ENCODE results near the gene NDUFS1. TPM values are rescaled to one million over a fixed set of nuclear protein-coding genes. Genes with fewer than 3 reads are reported as not detected.
A peak's percentile ranks its signal among the peaks of the same experiment; 100 is the strongest.
"Not testable (repeated sequence)": the region's sequence is repeated elsewhere in the genome, so short reads cannot be mapped to it uniquely, and the experiment has no call there.

Gene NDUFS1
- total RNA-seq, 3 donors from 2014 or later: 132 to 172 (median 140) TPM

DNA sequence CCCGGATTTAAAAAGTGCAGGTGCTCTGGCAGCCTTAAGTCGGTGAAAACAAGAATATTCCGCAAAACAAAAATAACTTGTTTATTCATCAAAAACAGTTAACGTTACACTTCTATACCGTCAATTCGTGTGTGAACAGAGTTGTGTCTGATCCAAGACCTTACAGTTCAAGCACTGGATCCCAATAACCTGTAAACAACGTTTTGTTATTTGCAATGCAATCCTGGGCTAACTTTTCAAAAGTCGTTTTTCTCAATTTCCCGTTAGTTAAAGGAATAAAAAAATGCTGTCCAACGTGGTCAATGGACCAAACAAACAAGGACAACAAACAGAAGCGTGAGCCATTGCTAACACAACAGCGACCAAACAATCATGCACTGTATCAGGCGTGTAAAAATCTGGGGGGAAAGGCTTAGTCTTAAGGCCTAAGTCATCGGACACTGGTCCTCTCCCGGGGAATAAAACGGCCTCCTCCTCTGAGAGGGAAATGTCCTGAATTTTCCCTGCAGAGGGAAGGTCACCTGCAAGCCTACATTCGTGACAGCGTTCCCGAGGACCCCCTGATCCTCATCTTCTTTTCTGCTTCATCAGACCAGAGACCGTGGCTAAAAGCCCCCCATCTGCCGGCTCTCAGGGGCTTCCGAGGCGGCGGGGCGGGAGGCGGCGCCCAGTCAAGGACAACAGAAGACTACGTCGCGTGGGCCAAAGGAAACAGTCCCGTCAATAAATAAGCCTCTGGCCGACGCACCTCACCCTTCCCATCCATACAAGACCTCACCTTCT lies 490 bp downstream of the NDUFS1 start:
- intact Hi-C loops (cut with DNase I, micrococcal nuclease): no loop called here
- Histone ChIP-seq H3K4me1 (ENCODE audit: low read depth) (peaks cover 22% of the 10 kb centered on the region), H3K9me3 (no peaks in the 10 kb centered on the region), H3K36me3 (ENCODE audit: low read depth) (no peaks in the 10 kb centered on the region), H3K4me3 (peak overlapping the region; percentile 76)
- DNase-seq (no peak), ATAC-seq (peak; percentile 18)
- TF ChIP-seq, protein P1, sequence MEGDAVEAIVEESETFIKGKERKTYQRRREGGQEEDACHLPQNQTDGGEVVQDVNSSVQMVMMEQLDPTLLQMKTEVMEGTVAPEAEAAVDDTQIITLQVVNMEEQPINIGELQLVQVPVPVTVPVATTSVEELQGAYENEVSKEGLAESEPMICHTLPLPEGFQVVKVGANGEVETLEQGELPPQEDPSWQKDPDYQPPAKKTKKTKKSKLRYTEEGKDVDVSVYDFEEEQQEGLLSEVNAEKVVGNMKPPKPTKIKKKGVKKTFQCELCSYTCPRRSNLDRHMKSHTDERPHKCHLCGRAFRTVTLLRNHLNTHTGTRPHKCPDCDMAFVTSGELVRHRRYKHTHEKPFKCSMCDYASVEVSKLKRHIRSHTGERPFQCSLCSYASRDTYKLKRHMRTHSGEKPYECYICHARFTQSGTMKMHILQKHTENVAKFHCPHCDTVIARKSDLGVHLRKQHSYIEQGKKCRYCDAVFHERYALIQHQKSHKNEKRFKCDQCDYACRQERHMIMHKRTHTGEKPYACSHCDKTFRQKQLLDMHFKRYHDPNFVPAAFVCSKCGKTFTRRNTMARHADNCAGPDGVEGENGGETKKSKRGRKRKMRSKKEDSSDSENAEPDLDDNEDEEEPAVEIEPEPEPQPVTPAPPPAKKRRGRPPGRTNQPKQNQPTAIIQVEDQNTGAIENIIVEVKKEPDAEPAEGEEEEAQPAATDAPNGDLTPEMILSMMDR (IDR thresholded peaks at IDR 0.05): no peak

DNA sequence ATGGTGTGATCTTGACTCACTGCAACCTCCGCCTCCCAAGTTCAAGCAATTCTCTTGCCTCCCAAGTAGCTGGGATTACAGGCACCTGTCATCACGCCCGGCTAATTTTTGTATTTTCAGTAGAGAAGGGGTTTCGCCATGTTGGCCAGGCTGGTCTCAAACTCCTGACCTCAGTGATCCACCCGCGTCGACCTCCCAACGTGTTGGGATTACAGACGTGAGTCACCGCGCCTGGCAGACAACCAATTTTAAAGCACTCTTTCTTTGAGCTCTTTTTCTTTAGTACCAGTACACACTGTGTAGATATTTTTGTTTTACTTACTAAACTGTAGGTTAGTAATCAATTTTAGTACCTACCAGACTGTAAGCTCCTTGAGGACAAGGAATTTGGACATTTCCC lies 2.2 kb downstream of the NDUFS1 start:
- intact Hi-C loops (cut with DNase I, micrococcal nuclease); DNase-seq; H3K4me3 ChIP-seq; H3K9me3 ChIP-seq; H3K36me3 ChIP-seq (ENCODE audit: low read depth); ATAC-seq: not testable (repeated sequence)
- peaks cover 22% of the 10 kb centered on the region for H3K4me1 ChIP-seq (ENCODE audit: low read depth)

DNA sequence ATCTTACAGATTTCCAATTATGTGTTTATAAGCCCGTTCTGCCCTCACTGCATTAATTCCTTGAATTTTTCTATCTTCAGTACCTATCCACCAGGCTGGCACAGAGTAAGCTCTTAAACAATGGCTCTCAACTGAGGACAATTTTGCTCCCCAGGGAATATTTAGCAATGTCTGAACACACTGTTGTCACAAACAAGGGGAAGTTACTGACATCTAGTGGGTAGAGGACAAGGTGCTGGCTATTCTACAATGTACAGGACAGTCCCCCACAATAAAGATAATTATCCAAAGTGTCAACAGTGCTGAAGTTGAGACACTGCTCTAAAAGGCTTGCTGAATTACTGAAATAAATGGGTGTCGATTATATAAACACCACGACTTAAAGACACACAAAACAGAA lies 5.0 kb downstream of the NDUFS1 start:
- TF ChIP-seq, protein P1 (IDR thresholded peaks at IDR 0.05): no peak
- ATAC-seq: peak; percentile 50
- DNase-seq: no peak
- peaks cover 13% of the 10 kb centered on the region for H3K4me1 ChIP-seq (ENCODE audit: low read depth)
- no peaks in the 10 kb centered on the region for H3K36me3 ChIP-seq (ENCODE audit: low read depth)
- H3K4me3 ChIP-seq: no peak overlapping the region
- intact Hi-C loops (cut with DNase I, micrococcal nuclease): no loop called here
- no peaks in the 10 kb centered on the region for H3K9me3 ChIP-seq

DNA sequence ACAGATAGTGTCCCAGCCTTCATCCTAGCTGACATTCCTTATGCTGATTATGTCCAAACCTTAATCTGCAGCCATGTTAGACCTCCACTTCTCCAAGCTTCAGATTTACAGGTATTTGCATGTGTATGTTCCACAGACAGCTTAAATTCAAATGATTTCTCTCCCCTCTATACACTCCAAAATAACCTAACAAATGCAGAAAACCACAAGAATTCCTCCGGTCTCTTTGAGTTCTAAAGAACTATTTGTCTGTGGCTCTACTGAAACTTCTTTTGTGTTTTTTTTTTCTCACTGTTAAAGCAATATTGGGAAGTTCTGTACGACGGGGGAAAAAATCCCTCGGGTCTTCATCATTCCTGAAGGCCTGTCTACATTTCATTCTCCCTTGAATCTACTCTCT lies 8.6 kb downstream of the NDUFS1 start:
- Histone ChIP-seq H3K36me3 (ENCODE audit: low read depth) (peaks cover 4% of the 10 kb centered on the region), H3K4me1 (ENCODE audit: low read depth) (peaks cover 6% of the 10 kb centered on the region), H3K4me3 (no peak overlapping the region), H3K9me3 (no peaks in the 10 kb centered on the region)
- TF ChIP-seq, protein P1 (IDR thresholded peaks at IDR 0.05): no peak
- ATAC-seq (no peak), DNase-seq (no peak)
- intact Hi-C loops (cut with DNase I, micrococcal nuclease): no loop called here

DNA sequence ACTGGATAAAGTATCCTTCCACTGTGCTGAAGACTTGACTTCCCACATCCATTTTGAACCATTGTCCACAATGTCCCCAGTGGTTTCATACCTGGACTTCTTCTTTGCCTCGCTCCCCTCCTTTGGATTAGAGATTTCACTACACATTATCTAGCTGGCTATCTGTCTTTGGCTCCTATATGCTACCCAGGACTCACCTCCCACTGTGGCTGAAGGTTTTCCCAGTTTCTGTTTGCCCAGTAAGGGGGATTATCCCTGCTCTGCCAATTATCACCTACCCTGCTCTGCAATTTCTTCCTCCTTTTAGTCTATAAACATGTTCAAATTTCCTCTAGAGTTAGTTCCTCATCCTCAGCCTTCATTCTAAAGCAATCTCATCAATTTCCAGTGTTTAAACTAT lies 9.1 kb downstream of the NDUFS1 start:
- Histone ChIP-seq H3K36me3 (ENCODE audit: low read depth) (peaks cover 4% of the 10 kb centered on the region), H3K4me3 (no peak overlapping the region), H3K4me1 (ENCODE audit: low read depth) (peaks cover 2% of the 10 kb centered on the region), H3K9me3 (no peaks in the 10 kb centered on the region)
- TF ChIP-seq, protein P1 (IDR thresholded peaks at IDR 0.05): no peak
- ATAC-seq: peak; percentile 22
- DNase-seq: no peak
- intact Hi-C loops (cut with DNase I, micrococcal nuclease): no loop called here

DNA sequence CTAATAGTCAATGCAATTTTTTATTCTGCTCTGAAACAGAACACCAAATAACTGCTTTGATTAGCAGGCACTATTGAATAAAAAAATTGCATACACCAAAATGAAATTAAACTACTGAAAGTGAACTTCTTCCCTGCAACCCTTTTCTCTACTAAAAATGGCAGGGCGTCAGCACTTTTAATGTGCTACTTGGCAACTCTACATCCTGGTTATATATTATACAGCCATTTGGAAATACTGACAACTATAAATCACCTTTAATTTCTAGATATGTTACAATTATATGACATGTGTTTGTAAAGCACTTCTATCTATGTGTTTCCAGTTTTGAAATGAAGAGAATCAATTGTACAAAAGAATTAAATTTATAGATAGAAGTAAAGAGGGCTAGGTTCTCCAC lies 9.9 kb downstream of the NDUFS1 start:
- intact Hi-C loops (cut with DNase I, micrococcal nuclease): no loop called here
- H3K9me3 ChIP-seq: no peaks in the 10 kb centered on the region
- H3K4me3 ChIP-seq: no peak overlapping the region
- TF ChIP-seq, protein P1 (IDR thresholded peaks at IDR 0.05): no peak
- H3K4me1 ChIP-seq (ENCODE audit: low read depth): no peaks in the 10 kb centered on the region
- H3K36me3 ChIP-seq (ENCODE audit: low read depth): peaks cover 4% of the 10 kb centered on the region
- DNase-seq (no peak), ATAC-seq (peak; percentile 37)
